GM13976 (cell line): ENCODE data around the gene MRPL16.
"Not testable (repeated sequence)": the region's sequence is repeated elsewhere in the genome, so short reads cannot be mapped to it uniquely, and the experiment has no call there.

Experiments
- DNase-seq: peaks from one replicate; pipeline ENCODE4 v3.0.0; 2012; ENCODE audit warnings: low spot score
- in situ Hi-C: fragments of 300-500 bp; cut with MboI; formaldehyde crosslinking; loops from one replicate; pipeline ENCODE4 v1.12.0; 2022; ENCODE audit warnings: low sequenced_read_pairs, mixed read lengths, inconsistent platforms; ENCODE audit not compliant: unreplicated experiment
- TF ChIP-seq, protein P1 (sequence below): IDR thresholded peaks from 2 replicates; pipeline ENCODE4 v1.5.1; 2012; ENCODE audit warnings: borderline replicate concordance, mild to moderate bottlenecking; ENCODE audit not compliant: insufficient read depth; ENCODE audit errors: extremely low read depth, missing control alignments, control extremely low read depth

Gene MRPL16

DNA sequence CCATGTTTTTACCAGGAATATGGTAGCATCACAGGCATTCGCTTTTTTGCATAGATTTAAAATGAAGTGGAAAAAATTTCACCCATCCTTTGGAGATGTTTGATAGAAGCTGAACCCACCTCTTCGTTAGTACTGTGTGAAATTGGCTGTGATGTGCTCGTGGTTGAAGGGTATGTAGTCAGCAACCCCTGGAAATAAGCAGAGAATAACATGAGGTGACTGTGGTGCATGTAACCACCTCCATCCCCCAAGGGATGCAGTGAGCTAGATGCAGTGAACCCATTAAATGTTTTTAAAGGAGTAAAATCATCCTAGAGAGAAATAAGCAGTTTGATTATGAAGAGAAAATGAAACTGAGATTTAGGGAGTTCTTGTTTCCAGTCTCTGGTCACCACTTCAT lies 18.8 kb upstream of the MRPL16 start:
- in situ Hi-C loops: loop anchor here (10.0 kb wide), 1 partner anchor 425 kb away; no protein-coding TSS in a partner anchor
- TF ChIP-seq, protein P1, sequence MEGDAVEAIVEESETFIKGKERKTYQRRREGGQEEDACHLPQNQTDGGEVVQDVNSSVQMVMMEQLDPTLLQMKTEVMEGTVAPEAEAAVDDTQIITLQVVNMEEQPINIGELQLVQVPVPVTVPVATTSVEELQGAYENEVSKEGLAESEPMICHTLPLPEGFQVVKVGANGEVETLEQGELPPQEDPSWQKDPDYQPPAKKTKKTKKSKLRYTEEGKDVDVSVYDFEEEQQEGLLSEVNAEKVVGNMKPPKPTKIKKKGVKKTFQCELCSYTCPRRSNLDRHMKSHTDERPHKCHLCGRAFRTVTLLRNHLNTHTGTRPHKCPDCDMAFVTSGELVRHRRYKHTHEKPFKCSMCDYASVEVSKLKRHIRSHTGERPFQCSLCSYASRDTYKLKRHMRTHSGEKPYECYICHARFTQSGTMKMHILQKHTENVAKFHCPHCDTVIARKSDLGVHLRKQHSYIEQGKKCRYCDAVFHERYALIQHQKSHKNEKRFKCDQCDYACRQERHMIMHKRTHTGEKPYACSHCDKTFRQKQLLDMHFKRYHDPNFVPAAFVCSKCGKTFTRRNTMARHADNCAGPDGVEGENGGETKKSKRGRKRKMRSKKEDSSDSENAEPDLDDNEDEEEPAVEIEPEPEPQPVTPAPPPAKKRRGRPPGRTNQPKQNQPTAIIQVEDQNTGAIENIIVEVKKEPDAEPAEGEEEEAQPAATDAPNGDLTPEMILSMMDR: no peak
- DNase-seq: no peak

DNA sequence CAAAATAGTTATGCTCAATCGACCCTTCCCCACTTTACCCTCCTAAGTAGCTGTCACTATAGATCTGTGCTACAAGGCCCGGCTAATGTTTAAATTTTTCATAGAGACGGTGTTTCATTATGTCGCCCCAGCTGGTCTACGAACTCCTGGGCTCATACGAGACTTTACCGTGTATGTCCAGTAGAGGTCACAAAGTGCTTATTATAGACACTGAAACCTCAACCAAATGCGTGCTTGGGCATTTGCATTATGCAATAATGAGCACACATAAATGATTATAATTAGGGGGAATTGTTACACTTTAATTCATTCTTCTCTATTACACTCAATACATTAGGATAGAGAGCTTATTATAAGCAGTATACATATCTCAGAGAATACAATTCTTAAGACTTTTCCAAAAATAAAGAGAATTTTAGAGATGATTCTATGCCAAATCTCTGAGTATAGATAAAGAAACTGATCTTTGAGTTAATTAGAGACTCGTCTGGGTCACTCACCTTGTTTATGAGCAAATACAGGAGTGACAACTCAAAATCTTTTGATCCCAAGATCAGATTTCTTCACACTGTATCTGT lies 12.5 kb upstream of the MRPL16 start:
- TF ChIP-seq, protein P1: peak; percentile 51
- DNase-seq: peak; percentile 64
- in situ Hi-C loops: loop anchor here (10.0 to 25.0 kb wide), 3 partner anchors 286 to 639 kb away; partner anchors contain the start of gene MS4A1

DNA sequence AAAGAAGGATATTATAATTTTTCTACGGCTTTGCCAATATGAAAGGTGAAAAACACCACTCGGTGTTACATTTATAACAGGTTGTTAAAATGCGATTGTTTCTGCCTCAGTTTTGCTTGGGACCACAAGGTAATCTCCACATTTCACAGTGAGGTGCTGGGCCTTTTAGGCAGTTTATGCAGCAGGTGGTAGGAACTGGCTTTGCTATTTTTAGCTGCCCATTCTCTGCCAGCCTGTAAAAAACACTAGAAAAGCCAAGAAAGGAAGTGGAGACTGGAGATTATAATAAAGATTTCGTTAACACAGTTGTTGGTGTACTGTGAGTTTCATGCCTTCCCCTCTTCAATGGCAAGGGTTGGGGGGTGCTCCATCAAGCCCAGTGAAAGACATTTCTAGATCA lies 8.0 kb upstream of the MRPL16 start:
- in situ Hi-C loops: loop anchor here (25.0 kb wide), 2 partner anchors 281 to 644 kb away; partner anchors contain the start of gene MS4A1
- TF ChIP-seq, protein P1: no peak
- no peak for DNase-seq

DNA sequence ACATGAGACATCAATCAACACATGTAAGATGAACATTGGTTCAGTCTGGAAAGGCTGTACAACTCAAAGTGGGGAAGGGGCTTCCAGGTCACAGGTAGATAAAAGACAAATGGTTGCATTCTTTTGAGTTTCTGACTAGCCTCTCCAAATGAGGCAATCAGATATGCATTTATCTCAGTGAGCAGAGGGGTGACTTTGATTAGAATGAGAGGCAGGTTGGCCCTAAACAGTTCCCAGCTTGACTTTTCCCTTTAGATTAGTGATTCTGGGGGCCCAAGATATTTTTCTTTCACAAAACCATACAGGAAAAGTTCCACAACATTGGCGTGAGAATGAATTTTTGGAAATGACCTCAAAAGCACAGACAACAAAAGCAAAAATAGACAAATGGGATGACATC lies 5.9 kb upstream of the MRPL16 start:
- in situ Hi-C loops: loop anchor here (25.0 kb wide), 2 partner anchors 279 to 646 kb away; partner anchors contain the start of gene MS4A1
- DNase-seq: not testable (repeated sequence)

DNA sequence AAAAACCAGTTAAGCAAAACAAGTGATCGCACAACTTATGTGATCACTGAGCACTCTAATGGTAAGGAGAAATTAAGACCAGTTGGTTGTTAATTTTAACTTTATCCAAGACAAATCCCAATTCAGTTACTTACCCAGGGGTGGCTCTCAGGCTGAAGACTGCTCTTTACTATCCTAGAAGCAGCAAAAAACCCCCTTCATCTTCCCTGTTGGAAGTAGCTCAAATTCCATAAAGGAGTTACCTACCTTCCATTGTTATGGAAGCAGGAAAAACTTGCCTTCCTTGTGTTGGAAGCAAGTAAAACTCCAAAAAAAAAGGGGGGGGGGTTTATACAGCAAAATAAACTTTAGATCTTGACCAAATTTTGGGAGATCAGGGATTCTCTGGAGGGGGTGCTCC lies 5.2 kb upstream of the MRPL16 start:
- TF ChIP-seq, protein P1: no peak
- in situ Hi-C loops: loop anchor here (25.0 kb wide), 2 partner anchors 278 to 647 kb away; partner anchors contain the start of gene MS4A1
- DNase-seq: no peak

DNA sequence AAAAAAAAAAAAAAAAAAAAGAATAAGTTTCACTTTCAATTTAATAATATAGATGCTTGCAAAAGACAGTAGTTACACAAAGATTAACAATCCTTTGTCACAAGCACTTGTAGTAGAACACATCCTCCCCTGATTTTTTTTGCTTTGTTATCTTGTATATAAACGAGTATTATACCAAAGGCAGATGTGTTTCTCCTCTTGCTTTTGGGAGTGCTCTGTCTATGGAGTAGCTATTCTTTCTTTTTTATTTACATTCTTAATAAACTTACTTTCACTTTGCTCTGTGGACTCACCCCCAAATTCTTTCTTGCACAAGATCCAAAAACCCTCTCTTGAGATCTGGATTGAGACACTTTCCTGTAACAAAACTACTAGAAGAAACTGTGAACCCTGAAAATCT lies 3.4 kb upstream of the MRPL16 start:
- TF ChIP-seq, protein P1: no peak
- in situ Hi-C loops: loop anchor here (25.0 kb wide), 2 partner anchors 277 to 648 kb away; partner anchors contain the start of gene MS4A1
- DNase-seq: no peak

DNA sequence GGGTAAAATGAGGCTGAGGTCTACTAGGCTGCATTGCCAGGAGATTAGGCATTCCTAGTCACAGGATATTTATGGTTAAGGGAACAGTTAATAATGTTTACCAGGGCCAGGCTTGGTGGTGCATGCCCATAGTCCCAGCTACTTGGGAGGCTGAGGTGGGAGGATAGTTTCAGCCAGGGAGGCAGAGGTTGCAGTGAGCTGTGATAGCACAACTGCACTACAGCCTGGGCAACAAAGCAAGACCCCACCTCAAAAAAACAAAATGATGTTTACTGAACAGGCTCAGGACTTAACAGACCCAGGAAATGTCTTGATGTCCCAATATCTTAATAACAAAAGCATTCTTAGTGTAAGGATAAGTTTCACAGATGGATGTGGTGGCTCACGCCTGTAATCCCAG lies 2.8 kb upstream of the MRPL16 start:
- TF ChIP-seq, protein P1: no peak
- no peak for DNase-seq
- in situ Hi-C loops: loop anchor here (25.0 kb wide), 2 partner anchors 276 to 649 kb away; partner anchors contain the start of gene MS4A1
